GM18861 (cell line): ENCODE data around the gene ELAVL1.
A peak's percentile ranks its signal among the peaks of the same experiment; 100 is the strongest.
"Not testable (repeated sequence)": the region's sequence is repeated elsewhere in the genome, so short reads cannot be mapped to it uniquely, and the experiment has no call there.

Source experiments
- ATAC-seq: cut with Tn5 transposase; IDR thresholded peaks from one replicate; pipeline ENCODE4 v1.9.1; 2021; ENCODE audit not compliant: unreplicated experiment

The ELAVL1 gene

GRCh38 chr19:7970716-7971448 is 34.6 kb downstream of the ELAVL1 start:
- ATAC-seq, result no peak

DNA sequence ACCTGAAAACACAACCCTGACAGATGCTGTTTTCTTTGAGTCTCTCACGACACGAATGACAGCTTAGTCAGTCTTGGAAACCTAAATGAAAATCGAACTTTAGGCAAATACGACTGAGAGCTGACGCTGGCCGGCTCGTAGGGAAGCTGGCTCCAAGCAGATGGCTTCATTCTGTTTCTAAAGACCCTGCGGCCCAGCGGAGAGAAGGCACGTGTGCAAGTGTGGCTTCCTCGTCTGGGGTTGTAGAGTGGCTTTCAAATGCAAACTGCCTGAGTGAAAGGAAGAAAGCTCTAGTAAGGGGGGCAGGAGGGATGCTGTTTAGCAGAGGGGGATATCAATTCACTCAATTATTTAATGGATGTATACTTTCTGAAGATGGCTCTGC is 35.9 kb downstream of the ELAVL1 start:
- ATAC-seq, result no peak

DNA sequence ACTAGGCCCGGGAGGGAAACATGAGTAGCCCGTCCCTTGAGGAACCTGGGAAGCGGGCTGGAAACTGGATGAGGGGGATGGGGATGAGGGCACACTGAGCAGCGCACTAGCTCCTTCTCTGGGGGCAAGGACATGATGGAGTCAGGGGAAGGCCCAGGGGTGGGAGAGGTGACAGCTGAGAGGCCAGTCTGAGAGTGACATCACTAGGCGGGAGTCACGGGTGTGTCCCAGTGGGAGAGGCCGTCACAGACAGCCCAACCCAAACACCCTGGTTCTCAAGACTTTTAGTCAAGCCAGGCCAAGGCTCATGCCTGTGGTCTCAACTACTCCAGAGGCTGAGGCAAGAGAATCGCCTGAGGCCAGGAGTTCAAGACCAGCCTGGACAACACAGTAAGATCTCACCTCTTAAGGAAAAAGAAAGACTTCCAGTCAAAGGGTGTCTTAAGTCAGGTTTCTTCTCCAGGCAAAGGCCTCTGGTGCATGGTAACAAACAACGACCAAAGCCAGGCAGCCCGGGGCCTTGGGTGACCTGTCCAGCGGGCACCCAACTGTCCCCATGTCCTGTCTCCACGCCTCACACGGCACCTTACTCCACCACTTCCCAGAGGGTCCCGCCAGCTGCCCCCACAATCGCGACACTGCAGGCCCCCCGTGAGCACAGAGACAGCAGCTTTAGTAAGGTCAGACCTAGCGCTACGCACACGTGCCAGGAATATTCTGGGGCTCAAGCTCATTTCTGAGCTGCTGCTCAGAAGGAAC is 36.5 kb downstream of the ELAVL1 start:
- no peak for ATAC-seq

- no peak for ATAC-seq
Observed at GRCh38 chr19:7968008-7968795, 37.2 kb downstream of the ELAVL1 start.

DNA sequence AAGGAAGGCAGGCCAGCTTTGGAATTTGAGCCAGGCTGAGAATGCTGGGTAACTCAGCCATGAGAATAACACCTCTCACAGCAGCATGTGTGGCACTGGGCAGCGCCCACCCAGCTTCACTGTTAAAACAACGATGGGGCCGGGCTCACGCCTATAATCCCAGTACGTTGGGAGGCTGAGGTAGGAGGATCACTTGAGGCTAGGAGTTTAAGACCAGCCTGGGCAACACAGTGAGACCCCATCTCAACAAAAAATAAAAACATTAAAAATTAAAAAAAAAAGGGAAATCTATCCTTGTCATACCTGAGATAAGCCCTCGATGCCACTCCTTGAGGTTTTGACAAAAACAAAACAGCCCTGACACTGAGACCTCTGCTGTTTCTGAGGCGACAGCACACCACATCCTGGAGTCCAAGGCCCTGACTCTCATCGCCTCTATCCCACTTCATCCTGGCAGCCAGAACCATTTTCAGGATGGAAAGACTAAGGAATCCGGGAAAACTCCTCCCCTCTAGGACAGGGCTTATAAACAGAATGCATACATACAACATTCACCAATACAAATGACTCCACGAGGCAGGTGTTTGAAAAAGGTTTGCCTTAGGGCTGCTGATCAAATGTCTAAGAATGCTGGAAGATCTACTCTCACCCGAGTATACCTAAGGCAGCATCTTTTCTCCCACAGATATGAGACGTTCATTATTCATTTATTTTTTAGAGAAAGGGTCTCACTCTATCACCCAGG is 39.3 kb downstream of the ELAVL1 start:
- ATAC-seq, result no peak

GRCh38 chr19:7965259-7965841 is 40.1 kb downstream of the ELAVL1 start:
- ATAC-seq, result no peak

DNA sequence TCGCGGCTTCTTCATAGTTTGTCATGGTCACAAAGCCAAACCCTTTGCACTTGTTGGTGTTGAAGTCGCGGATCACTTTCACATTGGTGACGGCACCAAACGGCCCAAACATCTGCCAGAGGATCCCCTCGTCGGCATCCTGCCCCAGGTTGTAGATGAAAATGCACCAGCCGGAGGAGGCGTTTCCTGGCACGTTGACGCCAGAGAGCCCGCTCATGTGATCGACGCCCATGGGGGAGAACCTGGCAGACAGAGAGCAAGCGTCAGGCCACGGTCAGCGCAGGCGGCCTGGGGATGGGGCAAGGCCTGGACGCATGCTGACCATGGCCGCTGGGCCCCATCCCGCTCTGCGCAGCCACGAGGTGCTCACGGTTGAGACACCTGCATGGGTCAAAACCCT is 41.9 kb downstream of the ELAVL1 start:
- no peak for ATAC-seq

- no peak for ATAC-seq
Observed at GRCh38 chr19:7962644-7963268, 42.7 kb downstream of the ELAVL1 start.

- no peak for ATAC-seq
Observed at GRCh38 chr19:7961920-7962626, 43.4 kb downstream of the ELAVL1 start.

DNA sequence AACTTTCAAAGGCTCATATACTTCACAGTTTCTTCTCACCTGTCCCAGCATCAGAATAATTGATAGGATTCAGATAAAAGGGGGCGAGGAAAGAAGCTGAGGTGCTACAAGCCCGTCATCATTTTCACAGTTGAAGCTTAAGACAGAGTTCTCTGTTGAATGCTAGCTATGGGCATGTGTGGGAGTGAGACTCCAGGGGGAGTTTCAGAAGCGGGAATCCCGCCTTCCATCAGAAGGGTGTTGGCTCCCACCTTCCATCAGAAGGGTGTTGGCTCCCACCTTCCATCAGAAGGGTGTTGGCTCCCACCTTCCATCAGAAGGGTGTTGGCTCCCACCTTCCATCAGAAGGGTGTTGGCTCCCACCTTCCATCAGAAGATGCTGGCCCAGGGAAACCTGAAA is 44.4 kb downstream of the ELAVL1 start:
- not testable (repeated sequence) for ATAC-seq

DNA sequence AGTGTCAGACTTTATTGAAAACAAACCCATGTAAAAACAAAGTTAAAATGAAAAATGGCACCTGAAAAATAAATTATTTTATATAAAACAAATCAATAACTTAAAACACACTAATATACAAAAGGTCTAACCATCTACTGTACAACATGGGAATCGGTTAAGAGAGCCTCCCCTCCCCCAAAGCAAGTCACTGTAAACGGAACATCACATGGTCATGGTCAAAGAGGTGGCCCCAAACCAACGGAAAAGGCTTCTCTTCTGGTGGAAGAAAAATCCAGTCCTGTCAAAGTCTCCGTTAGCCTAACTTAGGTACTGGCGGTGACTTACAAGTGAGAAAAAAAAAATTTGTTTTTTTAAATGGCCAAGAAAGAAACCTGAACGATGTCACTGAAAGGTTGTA is 46.2 kb downstream of the ELAVL1 start:
- ATAC-seq, result no peak

GRCh38 chr19:7955696-7956095 is 49.7 kb downstream of the ELAVL1 start:
- ATAC-seq, result no peak

- ATAC-seq, result no peak
Observed at GRCh38 chr19:7953576-7953975, 51.9 kb downstream of the ELAVL1 start.

DNA sequence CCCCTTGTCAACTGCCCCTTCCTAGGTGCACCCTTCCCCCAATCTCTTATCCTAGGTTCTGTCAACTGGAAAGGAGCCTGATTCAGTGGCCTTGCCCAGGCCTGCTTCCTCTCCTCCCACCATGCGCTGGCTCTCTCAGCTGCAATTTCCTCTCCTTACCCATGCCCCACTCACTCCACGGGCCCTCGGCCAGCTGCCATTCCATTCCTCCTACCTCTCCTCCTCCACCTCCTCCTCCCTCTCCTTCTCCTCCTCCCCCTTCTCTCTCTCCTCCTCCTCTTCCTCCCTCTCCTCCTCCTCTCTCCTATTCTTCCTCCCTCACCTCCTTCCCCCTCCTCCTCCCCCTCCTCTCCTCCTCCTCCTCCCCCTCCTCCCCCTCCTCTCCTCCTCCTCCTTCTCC is 52.4 kb downstream of the ELAVL1 start:
- ATAC-seq, result no peak

GRCh38 chr19:7947939-7948338 is 57.5 kb downstream of the ELAVL1 start:
- ATAC-seq, result no peak

DNA sequence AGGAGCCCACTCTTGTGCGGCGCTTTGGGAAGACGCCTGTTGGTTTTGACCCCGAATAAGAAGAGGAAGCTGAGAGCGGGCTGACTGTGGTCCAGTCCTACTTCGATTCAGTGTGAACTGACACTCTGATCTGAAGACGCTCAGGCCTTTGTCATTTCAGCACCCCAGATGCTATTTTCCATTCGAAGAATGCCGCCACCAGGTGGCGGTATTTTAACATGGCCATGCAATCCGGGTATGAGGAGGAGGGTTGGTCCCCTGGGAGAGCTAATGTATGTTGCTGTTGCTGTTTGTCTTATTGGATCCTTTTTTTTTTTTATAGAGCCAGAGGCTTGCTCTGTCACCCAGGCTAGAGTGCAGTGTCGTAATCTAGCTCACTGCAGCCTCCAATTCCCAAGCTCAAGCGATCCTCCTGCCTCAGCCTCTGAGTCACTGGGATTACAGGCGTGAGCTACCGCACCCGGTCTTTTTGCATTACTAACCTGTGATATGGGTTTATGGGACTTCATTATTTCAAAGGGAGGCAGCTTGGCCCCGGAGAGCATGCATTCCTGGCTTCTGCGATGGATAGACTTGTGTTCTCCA is 61.2 kb downstream of the ELAVL1 start:
- peak; percentile 27 for ATAC-seq

- ATAC-seq, result peak; percentile 88
Observed at GRCh38 chr19:7943444-7944176, 61.8 kb downstream of the ELAVL1 start, which contains the start of gene TIMM44. Gene TIMM44, minus strand, starts transcription at chr19:7943666. Its CDS starts 15 bp downstream, at chr19:7943651.

- no peak for ATAC-seq
Observed at GRCh38 chr19:7942981-7943443, 62.4 kb downstream of the ELAVL1 start.
